Activated CD4-positive, alpha-beta T cell treated with anti-CD3 and anti-CD28 coated beads for 36 hours (primary cell): ENCODE data around the gene TNK2. TPM values are rescaled to one million over a fixed set of nuclear protein-coding genes. Genes with fewer than 3 reads are reported as not detected.

Experiments used
- microRNA-seq: library from miRNA; unstranded; fragments of <30 nt; microRNA quantifications from one replicate; pipeline ENCODE4 v1.2.0, GENCODE V29; 2021; ENCODE audit warnings: borderline replicate concordance
- total RNA-seq, 2 experiments: library from RNA; stranded (reverse); gene quantifications; one replicate each; pipeline ENCODE4 v1.2.3, GENCODE V29; 2021

The TNK2 gene
- total RNA-seq, 2 experiments from 2014 or later: 49.9 to 54.2 TPM

Small RNA genes within 50 kb of the gene (microRNA-seq; reads per million reads assigned to microRNA genes)
- not detected for gene MIR6829

Other genes with a start within 250 kb of the TNK2 start
- under 1 TPM; 0.30 to 0.54 TPM for gene MUC20, start 187.6 kb downstream of the TNK2 start, total RNA-seq
- under 1 TPM; 0.09 to 0.14 TPM for gene MUC4, start 96.6 kb downstream of the TNK2 start, total RNA-seq
- 100 to 1,000 TPM; 373 to 520 TPM for gene TFRC, start 173.5 kb upstream of the TNK2 start, total RNA-seq